Measurements from ENCODE around the gene HP1BP3. TPM values are rescaled to one million over a fixed set of nuclear protein-coding genes. Genes with fewer than 3 reads are reported as not detected.

The HP1BP3 gene
- total RNA-seq, 2 donors from 2014 or later: 156 to 252 TPM

GRCh38 chr1:20697563-20697962 is 89.5 kb downstream of the HP1BP3 start:
- Histone ChIP-seq H3K27ac (peak overlapping the region; percentile 77 to 84), H3K4me3 (no peak overlapping the region), H3K36me3 (no peaks in the 10 kb centered on the region), H3K4me1 (replicated peaks) (no peaks in the 10 kb centered on the region), H3K9me3 (no peaks in the 10 kb centered on the region), H3K27me3 (replicated peaks; ENCODE audit: insufficient read depth) (no peaks in the 10 kb centered on the region)
- no peak for DNase-seq (ENCODE audit: low spot score)
- intact Hi-C loops (cut with DNase I): loop anchor here (2.0 to 10.0 kb wide), 3 partner anchors 35 to 287 kb away; partner anchors contain the start of genes HP1BP3 and SH2D5
- no peak for TF ChIP-seq POLR2A (IDR thresholded peaks at IDR 0.05)
- 78% methylated on average over 12 of the region's 12 CpGs for WGBS

- intact Hi-C loops (cut with DNase I): loop anchor here (1.0 to 10.0 kb wide), 4 partner anchors 36 to 499 kb away; partner anchors contain the start of genes HP1BP3 and SH2D5
- TF ChIP-seq POLR2A (IDR thresholded peaks at IDR 0.05) (no peak), CTCF (IDR thresholded peaks at IDR 0.05) (peak; percentile 77 to 89 (median 84)), POLR2AphosphoS5 (IDR thresholded peaks at IDR 0.05) (peak; percentile 48)
- peak; percentile 78 for DNase-seq (ENCODE audit: low spot score)
- Histone ChIP-seq H3K4me3 (peak overlapping the region; percentile 42 to 44), H3K9me3 (no peaks in the 10 kb centered on the region), H3K4me1 (replicated peaks) (no peaks in the 10 kb centered on the region), H3K27ac (peak overlapping the region; percentile 77 to 84), H3K36me3 (no peaks in the 10 kb centered on the region), H3K27me3 (replicated peaks; ENCODE audit: insufficient read depth) (no peaks in the 10 kb centered on the region)
- 1% methylated on average over 40 of the region's 46 CpGs for WGBS
Observed at GRCh38 chr1:20696397-20697333, 90.4 kb downstream of the HP1BP3 start.

- TF ChIP-seq POLR2AphosphoS5 (IDR thresholded peaks at IDR 0.05): no peak
- TF ChIP-seq POLR2A (IDR thresholded peaks at IDR 0.05): no peak
- TF ChIP-seq CTCF (IDR thresholded peaks at IDR 0.05): no peak
- 86% methylated on average over 10 of the region's 10 CpGs for WGBS
- Histone ChIP-seq H3K4me1 (replicated peaks) (no peaks in the 10 kb centered on the region), H3K9me3 (no peaks in the 10 kb centered on the region), H3K36me3 (no peaks in the 10 kb centered on the region), H3K4me3 (no peak overlapping the region), H3K27me3 (replicated peaks; ENCODE audit: insufficient read depth) (no peaks in the 10 kb centered on the region), H3K27ac (no peak overlapping the region)
- no peak for DNase-seq (ENCODE audit: low spot score)
- intact Hi-C loops (cut with DNase I): loop anchor here (5.0 to 10.0 kb wide), 2 partner anchors 92 to 289 kb away; partner anchors contain the start of gene HP1BP3
Observed at GRCh38 chr1:20695515-20695914, 91.6 kb downstream of the HP1BP3 start.

- Histone ChIP-seq H3K27me3 (replicated peaks; ENCODE audit: insufficient read depth) (no peaks in the 10 kb centered on the region), H3K4me1 (replicated peaks) (no peaks in the 10 kb centered on the region), H3K9me3 (no peaks in the 10 kb centered on the region), H3K27ac (no peak overlapping the region), H3K36me3 (no peaks in the 10 kb centered on the region), H3K4me3 (no peak overlapping the region)
- TF ChIP-seq CTCF (IDR thresholded peaks at IDR 0.05): no peak
- TF ChIP-seq POLR2A (IDR thresholded peaks at IDR 0.05): no peak
- no peak for TF ChIP-seq POLR2AphosphoS5 (IDR thresholded peaks at IDR 0.05)
- no peak for DNase-seq (ENCODE audit: low spot score)
- 74% methylated on average over 2 of the region's 2 CpGs for WGBS
- intact Hi-C loops (cut with DNase I): loop anchor here (10.0 kb wide), 1 partner anchor 291 kb away; no protein-coding TSS in a partner anchor
Observed at GRCh38 chr1:20693623-20694022, 93.5 kb downstream of the HP1BP3 start.

Other genes with a start within 250 kb of the HP1BP3 start
- gene FAM43B, start 234.7 kb downstream of the HP1BP3 start, total RNA-seq: under 1 TPM; 0.68 to 0.85 TPM
- gene CDA, start 198.2 kb downstream of the HP1BP3 start, total RNA-seq: under 1 TPM in 1 of 2 donors, not detected in 1; 0.59 TPM
- 100 to 1,000 TPM; 115 to 136 TPM for gene PINK1, start 153.8 kb downstream of the HP1BP3 start, total RNA-seq
- gene DDOST, start 125.9 kb downstream of the HP1BP3 start, total RNA-seq: 100 to 1,000 TPM; 223 to 264 TPM
- gene KIF17, start 69.3 kb downstream of the HP1BP3 start, total RNA-seq: 10 to 100 TPM in 1 of 2 donors, 1 to 10 TPM in 1; 1.6 to 12.6 TPM
- gene SH2D5, start 54.6 kb downstream of the HP1BP3 start, total RNA-seq: 1 to 10 TPM in 1 of 2 donors, not detected in 1; 2.2 TPM